Mammary epithelial cell (primary cell): ENCODE data around the gene MYLK.

Source experiments
- EZH2 ChIP-seq: IDR thresholded peaks from 2 replicates; pipeline ENCODE4 v1.6.1; 2012; ENCODE audit warnings: low read length, inconsistent platforms, borderline replicate concordance
- TF ChIP-seq, protein P1 (sequence below), 2 donors: IDR thresholded peaks in 1 of 2; conservative IDR thresholded peaks in 1 of 2; 2 replicates each; pipeline ENCODE4 v1.5.1; 2011 to 2012; ENCODE audit warnings: inconsistent platforms in 2 of 2, low read length in 2 of 2, mild to moderate bottlenecking in 2 of 2, control low read depth in 1 of 2, low read depth in 1 of 2; ENCODE audit not compliant: insufficient read depth in 1 of 2; ENCODE audit errors: extremely low read depth in 1 of 2

DNA sequence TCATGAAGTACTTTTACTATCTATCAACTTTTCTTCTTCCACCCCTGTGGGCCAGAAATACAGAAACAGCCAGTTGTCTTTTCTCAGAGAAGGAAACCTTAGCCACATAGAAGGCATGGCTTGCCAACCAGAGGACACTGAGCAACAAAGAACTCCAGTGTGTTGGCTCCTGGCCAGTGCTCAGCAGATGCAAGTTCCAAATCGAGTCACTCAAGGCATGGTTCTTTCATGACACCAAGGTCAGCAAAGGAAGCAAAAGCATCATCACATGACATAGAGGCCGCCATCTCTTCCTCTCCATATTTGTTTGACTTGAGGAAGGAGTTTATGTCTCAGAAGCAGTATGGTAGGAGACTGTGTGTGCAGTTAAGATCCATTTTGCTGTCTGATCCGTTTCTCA lies 92.2 kb downstream of the MYLK start:
- TF ChIP-seq, protein P1, sequence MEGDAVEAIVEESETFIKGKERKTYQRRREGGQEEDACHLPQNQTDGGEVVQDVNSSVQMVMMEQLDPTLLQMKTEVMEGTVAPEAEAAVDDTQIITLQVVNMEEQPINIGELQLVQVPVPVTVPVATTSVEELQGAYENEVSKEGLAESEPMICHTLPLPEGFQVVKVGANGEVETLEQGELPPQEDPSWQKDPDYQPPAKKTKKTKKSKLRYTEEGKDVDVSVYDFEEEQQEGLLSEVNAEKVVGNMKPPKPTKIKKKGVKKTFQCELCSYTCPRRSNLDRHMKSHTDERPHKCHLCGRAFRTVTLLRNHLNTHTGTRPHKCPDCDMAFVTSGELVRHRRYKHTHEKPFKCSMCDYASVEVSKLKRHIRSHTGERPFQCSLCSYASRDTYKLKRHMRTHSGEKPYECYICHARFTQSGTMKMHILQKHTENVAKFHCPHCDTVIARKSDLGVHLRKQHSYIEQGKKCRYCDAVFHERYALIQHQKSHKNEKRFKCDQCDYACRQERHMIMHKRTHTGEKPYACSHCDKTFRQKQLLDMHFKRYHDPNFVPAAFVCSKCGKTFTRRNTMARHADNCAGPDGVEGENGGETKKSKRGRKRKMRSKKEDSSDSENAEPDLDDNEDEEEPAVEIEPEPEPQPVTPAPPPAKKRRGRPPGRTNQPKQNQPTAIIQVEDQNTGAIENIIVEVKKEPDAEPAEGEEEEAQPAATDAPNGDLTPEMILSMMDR (conservative IDR thresholded peaks at IDR 0.05 in 1 of 2, IDR thresholded peaks at IDR 0.05 in 1 of 2; ENCODE audit: extremely low read depth in 1 of 2, insufficient read depth in 1 of 2, low read depth in 1 of 2, low read length in 2 of 2): no peak
- no peak for TF ChIP-seq EZH2
